Hematopoietic multipotent progenitor cell treated with erythropoietin and hydrocortisone succinate and interleukin-3 and kit ligand, for 8 days (in vitro differentiated cells): ENCODE results near the gene AP1G1.
"Not testable (repeated sequence)": the region's sequence is repeated elsewhere in the genome, so short reads cannot be mapped to it uniquely, and the experiment has no call there.

Experiments used
- DNase-seq: peaks from one replicate; pipeline ENCODE4 v3.0.0-alpha.2; 2015

The AP1G1 gene

GRCh38 chr16:71808593-71809459, at the start of gene AP1G1:
Gene AP1G1, minus strand, starts transcription at chr16:71808834. Its CDS starts 19,355 bp downstream, at chr16:71789479.
- peak; percentile 98 for DNase-seq

- DNase-seq: no peak
These were observed 47.5 kb upstream of the AP1G1 start for GRCh38 chr16:71855937-71856662.

- no peak for DNase-seq
These were observed 45.8 kb upstream of the AP1G1 start for GRCh38 chr16:71854369-71854948.

- no peak for DNase-seq
These were observed 44.8 kb upstream of the AP1G1 start for GRCh38 chr16:71853413-71853812.

- DNase-seq: no peak
These were observed 43.9 kb upstream of the AP1G1 start for GRCh38 chr16:71852561-71852960.

- DNase-seq: no peak
These were observed 43.5 kb upstream of the AP1G1 start for GRCh38 chr16:71852158-71852557.

- no peak for DNase-seq
These were observed 43.1 kb upstream of the AP1G1 start for GRCh38 chr16:71851746-71852145.

- DNase-seq: no peak
These were observed 40.0 kb upstream of the AP1G1 start for GRCh38 chr16:71848622-71849021.

- no peak for DNase-seq
These were observed 38.5 kb upstream of the AP1G1 start for GRCh38 chr16:71847096-71847495.

GRCh38 chr16:71846431-71846830, 37.8 kb upstream of the AP1G1 start:
- DNase-seq: peak; percentile 25

- peak; percentile 95 for DNase-seq
These were observed 37.2 kb upstream of the AP1G1 start, which contains the start of gene ATXN1L for GRCh38 chr16:71845639-71846430. Gene ATXN1L, plus strand, starts transcription at chr16:71845976. Its CDS starts 3,765 bp downstream, at chr16:71849741.

GRCh38 chr16:71843572-71843971, 34.9 kb upstream of the AP1G1 start:
- no peak for DNase-seq

- no peak for DNase-seq
These were observed 31.4 kb upstream of the AP1G1 start for GRCh38 chr16:71840052-71840451.

GRCh38 chr16:71837150-71837549, 28.5 kb upstream of the AP1G1 start:
- DNase-seq: peak; percentile 47

GRCh38 chr16:71834291-71834690, 25.7 kb upstream of the AP1G1 start:
- DNase-seq: no peak

- DNase-seq: not testable (repeated sequence)
These were observed 23.5 kb upstream of the AP1G1 start for GRCh38 chr16:71832112-71832511.

GRCh38 chr16:71831698-71832097, 23.1 kb upstream of the AP1G1 start:
- not testable (repeated sequence) for DNase-seq

GRCh38 chr16:71830359-71830758, 21.7 kb upstream of the AP1G1 start:
- DNase-seq: no peak

- peak; percentile 79 for DNase-seq
These were observed 17.9 kb upstream of the AP1G1 start for GRCh38 chr16:71826533-71827017.

- not testable (repeated sequence) for DNase-seq
These were observed 8.5 kb upstream of the AP1G1 start for GRCh38 chr16:71817155-71817500.

- no peak for DNase-seq
These were observed 2.7 kb upstream of the AP1G1 start for GRCh38 chr16:71811261-71811803.

- not testable (repeated sequence) for DNase-seq
These were observed 1.5 kb upstream of the AP1G1 start for GRCh38 chr16:71810155-71810530.
